T-cell (primary cell): ENCODE measurements around the gene LDB2. TPM values are rescaled to one million over a fixed set of nuclear protein-coding genes. Genes with fewer than 3 reads are reported as not detected.

ENCODE experiments used
- ATAC-seq, 4 experiments: fragments of 200-7000 bp in 3 of 4; fragments of 150-1000 bp in 1 of 4; cut with Tn5 transposase; replicated peaks in 1 of 4; 1 replicate in 3 of 4; 2 replicates in 1 of 4; pipeline ENCODE4 v1.10.0; 2021; ENCODE audit warnings: moderate library complexity in 3 of 4, mild to moderate bottlenecking in 2 of 4, moderate number of reproducible peaks in 1 of 4
- CTCF ChIA-PET, 2 donors: fragments of 300-600 bp; sonication (Branson Sonifier 250); formaldehyde crosslinking; loops; one replicate each; lab custom pipeline; 2022; ENCODE audit warnings: antibody characterized with exemption in 2 of 2; lab: Charles Lee
- POLR2A ChIA-PET, 2 donors: fragments of 300-600 bp; sonication (Branson Sonifier 250); formaldehyde crosslinking; loops; one replicate each; lab custom pipeline; 2022; ENCODE audit warnings: antibody characterized with exemption in 2 of 2; lab: Charles Lee
- DNase-seq, 35 experiments: peaks; one replicate each; pipeline versions ENCODE4 v3.0.0 to v3.0.0-alpha.2; 2013 to 2023
- H3K27ac ChIP-seq: one replicate; pipeline ENCODE4 v1.5.1; 2013; ENCODE audit warnings: low read length
- H3K27me3 ChIP-seq, 2 experiments: replicated peaks in 1 of 2; 1 replicate in 1 of 2; 2 replicates in 1 of 2; pipeline versions ENCODE4 v1.6.1 to v1.7.0; 2013; ENCODE audit warnings: low read length in 1 of 2, mixed read lengths in 1 of 2; ENCODE audit not compliant: control insufficient read depth in 2 of 2, insufficient read depth in 2 of 2; ENCODE audit errors: extremely low read depth in 1 of 2
- H3K36me3 ChIP-seq, 2 donors: 1 replicate in 1 of 2; 2 replicates in 1 of 2; pipeline versions ENCODE4 v1.6.1 to v1.7.0; 2013; ENCODE audit warnings: low read length in 1 of 2; ENCODE audit not compliant: control insufficient read depth in 2 of 2, insufficient read depth in 1 of 2; ENCODE audit errors: extremely low read depth in 1 of 2
- H3K4me1 ChIP-seq, 2 experiments: 1 replicate in 1 of 2; 2 replicates in 1 of 2; pipeline versions ENCODE4 v1.6.1 to v1.7.0; 2013; ENCODE audit warnings: low read length in 2 of 2, mixed read lengths in 1 of 2; ENCODE audit not compliant: insufficient read depth in 2 of 2, control insufficient read depth in 1 of 2; ENCODE audit errors: extremely low read depth in 1 of 2
- H3K4me3 ChIP-seq, 2 donors: 1 replicate in 1 of 2; 2 replicates in 1 of 2; pipeline versions ENCODE4 v1.5.1 to v1.7.0; 2013; ENCODE audit warnings: mild to moderate bottlenecking in 2 of 2, low read length in 1 of 2, moderate library complexity in 1 of 2; ENCODE audit not compliant: control insufficient read depth in 1 of 2; ENCODE audit errors: extremely low read depth in 1 of 2
- H3K9me3 ChIP-seq: 2 replicates; pipeline ENCODE4 v1.7.0; 2013
- H3K27ac Mint-ChIP-seq, 2 donors: one replicate each; pipeline ENCODE4 v1.8.0; 2020 to 2021; ENCODE audit warnings: mild to moderate bottlenecking in 2 of 2, mixed read lengths in 2 of 2
- H3K27me3 Mint-ChIP-seq, 2 donors: one replicate each; pipeline ENCODE4 v1.8.0; 2021 to 2022; ENCODE audit warnings: mixed read lengths in 2 of 2
- H3K36me3 Mint-ChIP-seq: one replicate; pipeline ENCODE4 v1.8.0; 2021; ENCODE audit warnings: mixed read lengths
- H3K4me1 Mint-ChIP-seq, 3 donors: one replicate each; pipeline ENCODE4 v1.8.0; 2020 to 2022; ENCODE audit warnings: mixed read lengths in 3 of 3, mild to moderate bottlenecking in 1 of 3
- H3K4me3 Mint-ChIP-seq, 3 donors: one replicate each; pipeline ENCODE4 v1.8.0; 2020 to 2022; ENCODE audit warnings: mild to moderate bottlenecking in 3 of 3, mixed read lengths in 3 of 3, moderate library complexity in 3 of 3
- H3K9me3 Mint-ChIP-seq, 3 donors: one replicate each; pipeline ENCODE4 v1.8.0; 2020 to 2022; ENCODE audit warnings: mixed read lengths in 3 of 3
- WGBS: methylation state at CpG from one replicate; pipeline ENCODE4 v1.1.5; 2013; ENCODE audit warnings: missing lambda C conversion rate; ENCODE audit not compliant: insufficient coverage; 5-methylcytosine and 5-hydroxymethylcytosine counted together
- total RNA-seq, 35 experiments: library from RNA in 6 of 35; stranded (reverse) in 6 of 35; fragments of 120-200 nt in 1 of 35; gene quantifications; one replicate each; pipeline versions ENCODE4 v1.2.1 to v1.2.4 and lab custom pipeline; 2013 to 2026

LDB2 gene
- total RNA-seq, 5 donors from 2014 or later (not counting 1 experiment from before 2014, with no cell fraction given), result 0.15 to 0.82 (median 0.39) TPM; not detected in 2

DNA sequence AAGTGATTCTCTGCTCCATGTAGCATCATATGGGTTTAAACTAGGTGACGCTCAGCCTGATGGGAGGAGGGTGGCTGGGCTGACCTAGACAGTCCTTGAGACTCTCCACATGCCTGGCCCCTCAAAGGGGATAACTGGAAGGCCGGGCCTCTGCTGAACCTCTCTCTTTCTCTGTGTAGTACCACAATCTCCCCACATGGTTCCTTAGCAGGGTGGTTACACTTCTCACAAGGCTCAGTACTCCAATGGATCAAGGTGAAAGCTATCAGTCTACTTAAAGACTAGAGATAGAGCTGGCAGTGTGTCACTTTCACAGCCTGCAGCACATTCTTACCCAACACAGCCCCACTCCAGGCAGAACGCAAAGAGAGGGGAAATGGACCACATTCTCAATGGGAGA, 80.4 kb downstream of the LDB2 start:
- H3K27me3 ChIP-seq, result no peaks in the 10 kb centered on the region
- no peak overlapping the region for H3K4me3 ChIP-seq
- H3K4me3 Mint-ChIP-seq, result no peak overlapping the region
- no peaks in the 10 kb centered on the region for H3K9me3 ChIP-seq
- no peaks in the 10 kb centered on the region for H3K36me3 Mint-ChIP-seq
- no peak overlapping the region for H3K27ac Mint-ChIP-seq
- POLR2A ChIA-PET, result no interaction called here
- 33% methylated on average over 1 of the region's 3 CpGs for WGBS
- peaks cover 0 to 2% of the 10 kb centered on the region in 2 experiments for H3K4me1 ChIP-seq
- DNase-seq (no peak), ATAC-seq (no peak)
- no peak overlapping the region for H3K27ac ChIP-seq
- CTCF ChIA-PET, result no interaction called here
- no peaks in the 10 kb centered on the region for H3K27me3 Mint-ChIP-seq
- no peaks in the 10 kb centered on the region for H3K36me3 ChIP-seq
- H3K9me3 Mint-ChIP-seq, result no peaks in the 10 kb centered on the region
- no peaks in the 10 kb centered on the region for H3K4me1 Mint-ChIP-seq

DNA sequence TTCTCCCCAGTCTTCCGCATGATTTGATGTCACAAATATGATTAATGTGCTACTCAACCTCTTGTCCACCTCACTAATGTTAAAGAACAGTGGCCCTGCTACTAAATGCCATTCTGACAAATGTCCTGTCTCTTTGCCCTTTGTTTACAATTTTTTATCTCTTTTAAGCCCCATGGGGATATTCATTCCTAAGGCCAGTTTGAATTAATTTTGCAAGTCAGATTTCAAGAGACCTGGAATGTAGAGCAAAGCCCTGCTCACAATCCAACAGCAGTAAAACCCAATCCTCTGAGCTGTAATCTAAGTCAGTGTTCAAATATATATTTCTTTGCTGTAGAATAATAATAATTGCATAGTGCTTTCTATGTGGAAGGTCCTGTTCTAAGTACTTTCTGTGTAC, 81.2 kb downstream of the LDB2 start:
- Mint-ChIP-seq H3K36me3 (no peaks in the 10 kb centered on the region), H3K27me3 (no peaks in the 10 kb centered on the region), H3K4me3 (no peak overlapping the region), H3K9me3 (no peaks in the 10 kb centered on the region), H3K4me1 (no peaks in the 10 kb centered on the region), H3K27ac (no peak overlapping the region)
- no peaks in the 10 kb centered on the region for H3K27me3 ChIP-seq
- H3K36me3 ChIP-seq, result no peaks in the 10 kb centered on the region
- H3K9me3 ChIP-seq, result no peaks in the 10 kb centered on the region
- no peak overlapping the region for H3K27ac ChIP-seq
- peaks cover 0 to 2% of the 10 kb centered on the region in 2 experiments for H3K4me1 ChIP-seq
- ATAC-seq (no peak), DNase-seq (no peak)
- no CpG with 5 or more reads among the region's 1 CpG for WGBS
- no peak overlapping the region for H3K4me3 ChIP-seq
- CTCF ChIA-PET, result no interaction called here
- POLR2A ChIA-PET, result no interaction called here

DNA sequence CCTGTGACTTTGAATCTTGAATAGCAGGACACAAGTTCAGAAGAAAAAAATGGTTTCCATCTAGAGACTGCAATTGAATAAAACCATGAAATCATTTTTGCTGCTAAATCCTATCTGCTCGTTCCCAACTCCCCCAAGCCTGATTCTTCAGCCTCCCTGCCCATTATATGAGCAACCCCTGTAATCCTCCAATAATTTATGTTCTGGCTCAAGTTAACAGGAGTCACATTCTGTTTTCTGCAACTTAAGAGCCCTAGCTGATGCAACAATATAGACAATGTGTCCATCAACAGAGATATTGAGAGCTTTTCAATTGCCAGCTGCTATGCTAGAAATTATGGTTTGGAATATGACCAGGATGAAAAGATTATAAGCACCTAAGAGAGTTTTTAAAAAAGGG, 84.1 kb downstream of the LDB2 start:
- Histone ChIP-seq H3K9me3 (no peaks in the 10 kb centered on the region), H3K27ac (no peak overlapping the region), H3K27me3 (no peaks in the 10 kb centered on the region), H3K4me1 (no peaks in the 10 kb centered on the region), H3K4me3 (no peak overlapping the region), H3K36me3 (no peaks in the 10 kb centered on the region)
- H3K27me3 Mint-ChIP-seq, result peaks cover 0 to 3% of the 10 kb centered on the region in 2 donors
- CTCF ChIA-PET, result no interaction called here
- DNase-seq (no peak), ATAC-seq (no peak)
- H3K9me3 Mint-ChIP-seq, result no peaks in the 10 kb centered on the region
- H3K4me1 Mint-ChIP-seq, result no peaks in the 10 kb centered on the region
- POLR2A ChIA-PET, result no interaction called here
- H3K4me3 Mint-ChIP-seq, result no peak overlapping the region
- H3K27ac Mint-ChIP-seq, result no peak overlapping the region
- WGBS, result 38% methylated on average over 1 of the region's 1 CpG
- no peaks in the 10 kb centered on the region for H3K36me3 Mint-ChIP-seq

DNA sequence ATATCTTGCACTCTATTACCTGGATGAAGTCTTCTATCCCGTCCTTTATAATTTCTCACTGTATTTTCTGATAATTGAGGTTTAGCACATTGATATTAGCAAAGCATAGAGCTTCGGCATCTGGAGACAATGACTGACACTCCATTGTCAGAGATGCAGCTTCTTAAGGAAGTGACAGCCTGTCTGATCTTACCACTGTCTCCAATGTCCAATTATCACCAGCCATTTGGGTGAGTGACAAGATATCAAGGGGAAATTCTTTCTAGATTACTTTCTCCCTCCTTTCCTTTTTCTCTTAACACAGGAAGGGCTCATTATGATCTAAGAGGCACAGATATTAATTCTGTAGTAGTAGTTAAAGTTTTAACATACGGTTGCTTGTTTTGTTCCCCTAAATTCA, 86.4 kb downstream of the LDB2 start:
- H3K9me3 Mint-ChIP-seq, result no peaks in the 10 kb centered on the region
- Histone ChIP-seq H3K4me3 (no peak overlapping the region), H3K27me3 (no peaks in the 10 kb centered on the region), H3K36me3 (no peaks in the 10 kb centered on the region), H3K4me1 (no peaks in the 10 kb centered on the region), H3K9me3 (no peaks in the 10 kb centered on the region), H3K27ac (no peak overlapping the region)
- no peaks in the 10 kb centered on the region for H3K36me3 Mint-ChIP-seq
- DNase-seq (no peak), ATAC-seq (no peak)
- H3K4me1 Mint-ChIP-seq, result no peaks in the 10 kb centered on the region
- H3K4me3 Mint-ChIP-seq, result no peak overlapping the region
- no peak overlapping the region for H3K27ac Mint-ChIP-seq
- WGBS, result no CpG with 5 or more reads among the region's 3 CpGs
- peaks cover 0 to 7% of the 10 kb centered on the region in 2 donors for H3K27me3 Mint-ChIP-seq
- ChIA-PET CTCF (interaction anchor here in 1 of 2 donors (0.8 to 1.1 kb wide), 2 partner anchors 9 to 15 kb away, joined by 3 to 4 read pairs; no protein-coding TSS in a partner anchor), POLR2A (no interaction called here)

DNA sequence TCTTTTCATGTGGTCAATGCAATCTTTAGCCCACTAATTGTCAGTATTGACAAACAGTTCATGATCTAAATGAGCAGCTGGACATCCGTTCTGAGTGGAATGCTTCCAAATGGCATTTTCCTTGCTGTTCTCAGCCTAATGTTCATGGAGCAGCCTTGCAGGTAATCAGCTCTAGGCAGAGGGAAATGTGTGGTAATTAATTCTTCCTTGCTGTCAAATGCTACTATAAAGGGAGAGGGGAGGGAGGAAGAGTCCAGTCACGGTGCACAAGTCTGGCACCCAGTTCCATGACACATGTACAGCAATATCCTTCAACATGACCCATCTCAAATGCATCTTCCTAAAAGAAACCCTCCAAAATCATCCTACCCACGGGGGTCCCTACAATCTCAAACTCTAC, 88.5 kb downstream of the LDB2 start:
- DNase-seq, result no peak
- Histone ChIP-seq H3K9me3 (no peaks in the 10 kb centered on the region), H3K27ac (no peak overlapping the region), H3K36me3 (no peaks in the 10 kb centered on the region), H3K27me3 (no peaks in the 10 kb centered on the region), H3K4me1 (no peaks in the 10 kb centered on the region), H3K4me3 (no peak overlapping the region)
- Mint-ChIP-seq H3K9me3 (no peaks in the 10 kb centered on the region), H3K4me3 (no peak overlapping the region), H3K27me3 (peaks cover 0 to 7% of the 10 kb centered on the region in 2 donors), H3K27ac (no peak overlapping the region), H3K4me1 (no peaks in the 10 kb centered on the region), H3K36me3 (no peaks in the 10 kb centered on the region)
- no peak for ATAC-seq
- no CpG with 5 or more reads among the region's 3 CpGs for WGBS
- ChIA-PET POLR2A (no interaction called here), CTCF (no interaction called here)

DNA sequence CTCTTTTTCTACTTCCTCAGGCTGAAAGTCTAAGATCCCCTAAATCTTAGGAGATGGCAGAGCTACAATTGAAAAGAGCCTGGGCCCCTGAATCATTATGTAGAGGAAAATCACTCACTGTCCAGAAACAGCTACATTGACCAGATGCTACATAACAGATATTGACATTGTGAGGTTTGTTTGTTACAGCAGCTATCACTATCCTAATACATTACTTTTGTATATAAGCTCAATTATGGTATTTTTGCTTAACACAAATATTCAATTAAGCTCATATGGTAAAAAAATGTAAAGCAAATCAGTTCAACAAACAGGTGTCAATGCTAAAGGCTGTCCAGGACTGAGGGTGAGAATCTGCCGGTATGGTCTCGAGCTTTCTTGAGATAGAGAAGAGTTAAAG, 89.4 kb downstream of the LDB2 start:
- WGBS, result no CpG with 5 or more reads among the region's 2 CpGs
- Mint-ChIP-seq H3K9me3 (no peaks in the 10 kb centered on the region), H3K27me3 (peaks cover 0 to 7% of the 10 kb centered on the region in 2 donors), H3K4me1 (no peaks in the 10 kb centered on the region), H3K36me3 (no peaks in the 10 kb centered on the region), H3K27ac (no peak overlapping the region), H3K4me3 (no peak overlapping the region)
- ATAC-seq (no peak), DNase-seq (no peak)
- no peaks in the 10 kb centered on the region for H3K4me1 ChIP-seq
- H3K27me3 ChIP-seq, result no peaks in the 10 kb centered on the region
- ChIA-PET POLR2A (no interaction called here), CTCF (no interaction called here)
- H3K9me3 ChIP-seq, result no peaks in the 10 kb centered on the region
- H3K36me3 ChIP-seq, result no peaks in the 10 kb centered on the region
- no peak overlapping the region for H3K4me3 ChIP-seq
- H3K27ac ChIP-seq, result no peak overlapping the region

DNA sequence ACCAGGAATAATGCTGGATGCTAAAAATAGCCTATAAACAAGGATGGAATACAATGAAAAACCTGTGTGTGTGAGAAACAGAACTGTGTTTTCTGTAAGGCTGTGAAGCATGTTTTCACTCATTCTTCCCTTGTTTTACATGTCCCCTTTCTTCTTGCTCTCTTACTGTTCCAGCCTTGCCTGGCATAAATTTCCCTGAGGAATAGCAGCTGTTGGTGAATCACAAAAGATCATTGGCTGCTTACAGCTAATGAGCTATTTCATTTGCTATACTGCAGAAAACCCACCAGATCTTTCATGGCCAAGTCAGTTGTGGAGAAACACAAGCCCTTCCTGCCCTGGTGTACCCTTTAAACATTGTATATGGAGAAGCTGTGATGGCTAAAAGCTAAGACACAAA, 91.1 kb downstream of the LDB2 start:
- CTCF ChIA-PET, result no interaction called here
- ATAC-seq, result no peak
- no peak overlapping the region for H3K27ac ChIP-seq

More for the DNA sequence above, 91.1 kb downstream of the LDB2 start:
- Mint-ChIP-seq H3K4me1 (no peaks in the 10 kb centered on the region), H3K4me3 (no peak overlapping the region), H3K36me3 (no peaks in the 10 kb centered on the region), H3K9me3 (no peaks in the 10 kb centered on the region), H3K27ac (no peak overlapping the region), H3K27me3 (peaks cover 0 to 7% of the 10 kb centered on the region in 2 donors)
- POLR2A ChIA-PET, result no interaction called here
- no peaks in the 10 kb centered on the region for H3K9me3 ChIP-seq
- H3K4me1 ChIP-seq, result peaks cover 0 to under 1% of the 10 kb centered on the region in 2 experiments
- no peak for DNase-seq
- H3K36me3 ChIP-seq, result no peaks in the 10 kb centered on the region
- H3K27me3 ChIP-seq, result no peaks in the 10 kb centered on the region
- H3K4me3 ChIP-seq, result no peak overlapping the region
